ENCODE results near the gene TTC22.

Gene TTC22

GRCh38 chr1:54806931-54807611, 5.9 kb upstream of the TTC22 start:
- DNase-seq, result peak; percentile 20

DNA sequence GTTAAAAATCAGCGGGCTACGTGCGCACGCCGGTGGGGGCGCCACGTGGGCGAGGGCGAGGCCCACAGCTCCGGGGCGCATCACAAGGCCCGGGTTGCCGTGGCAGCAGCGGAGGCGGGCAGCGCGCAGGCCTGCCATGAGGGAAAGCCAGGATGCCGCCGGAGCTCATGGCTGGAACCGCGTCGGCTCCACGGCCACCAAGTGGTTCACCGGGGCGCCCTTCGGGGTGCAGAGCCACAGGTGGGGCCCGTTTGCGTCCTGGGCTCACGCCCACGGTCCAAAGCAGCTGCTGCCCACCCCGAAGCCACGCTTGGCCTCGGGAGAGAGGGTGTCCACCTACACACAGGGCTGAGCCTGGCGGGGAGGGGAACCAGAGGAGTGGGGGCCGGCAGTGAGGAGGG, 4.9 kb upstream of the TTC22 start:
- no peak for DNase-seq

DNA sequence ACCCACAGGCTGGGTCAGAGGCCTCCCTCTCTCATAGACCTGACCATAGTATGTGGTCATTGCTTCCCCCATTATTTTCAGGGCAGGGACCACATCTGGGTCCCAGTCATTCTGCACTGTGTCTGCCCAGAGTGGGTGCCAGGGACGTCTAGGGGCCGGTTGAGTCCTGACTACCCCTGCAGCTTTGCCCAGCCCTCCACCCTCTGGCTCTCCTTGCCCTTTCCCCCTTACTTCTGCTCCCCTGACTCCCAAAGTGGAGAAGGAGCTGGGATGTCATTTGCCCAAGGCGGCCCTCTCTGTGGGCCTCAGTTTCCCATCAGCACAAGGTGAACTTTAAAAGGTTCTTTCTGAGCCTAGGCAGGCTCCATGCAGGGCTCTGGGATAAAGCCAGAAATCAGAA, 4.3 kb upstream of the TTC22 start:
- DNase-seq, result no peak

- peak; percentile 60 for DNase-seq
Observed at GRCh38 chr1:54804471-54805132, 3.5 kb upstream of the TTC22 start.

DNA sequence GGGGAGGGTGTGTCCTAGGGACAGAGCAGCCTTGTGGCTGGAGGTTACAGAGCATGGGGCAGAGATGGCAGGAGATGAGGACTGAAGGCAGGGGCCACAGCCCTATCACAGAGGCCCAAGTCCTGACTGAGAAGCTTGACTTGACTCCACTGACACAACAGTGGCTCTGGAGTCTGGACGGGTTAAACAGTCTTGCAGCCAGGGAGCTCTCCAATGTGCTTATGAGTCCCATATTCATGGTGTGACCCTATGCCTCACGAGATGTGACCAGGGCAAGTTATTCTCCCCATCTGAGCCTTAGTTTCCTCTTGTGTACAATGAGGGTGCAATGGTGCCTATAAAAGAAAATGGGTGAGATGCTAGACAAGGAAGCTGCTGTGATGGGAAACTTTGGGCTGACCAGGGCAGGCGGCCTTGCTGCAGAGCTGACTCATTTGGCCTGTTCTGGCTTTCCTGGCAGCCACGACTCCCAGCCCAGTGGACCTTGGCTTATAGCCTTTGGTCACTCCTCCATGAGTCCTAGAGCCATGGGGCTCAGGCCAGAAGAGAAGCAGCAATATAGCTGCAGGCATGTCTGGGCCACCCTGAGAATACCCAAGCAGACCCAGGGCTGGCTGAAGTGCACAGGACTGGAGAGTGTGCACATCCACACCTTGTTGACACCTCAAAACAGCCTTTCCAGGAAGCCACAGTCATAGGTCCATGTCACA, 2.8 kb upstream of the TTC22 start:
- DNase-seq, result no peak

DNA sequence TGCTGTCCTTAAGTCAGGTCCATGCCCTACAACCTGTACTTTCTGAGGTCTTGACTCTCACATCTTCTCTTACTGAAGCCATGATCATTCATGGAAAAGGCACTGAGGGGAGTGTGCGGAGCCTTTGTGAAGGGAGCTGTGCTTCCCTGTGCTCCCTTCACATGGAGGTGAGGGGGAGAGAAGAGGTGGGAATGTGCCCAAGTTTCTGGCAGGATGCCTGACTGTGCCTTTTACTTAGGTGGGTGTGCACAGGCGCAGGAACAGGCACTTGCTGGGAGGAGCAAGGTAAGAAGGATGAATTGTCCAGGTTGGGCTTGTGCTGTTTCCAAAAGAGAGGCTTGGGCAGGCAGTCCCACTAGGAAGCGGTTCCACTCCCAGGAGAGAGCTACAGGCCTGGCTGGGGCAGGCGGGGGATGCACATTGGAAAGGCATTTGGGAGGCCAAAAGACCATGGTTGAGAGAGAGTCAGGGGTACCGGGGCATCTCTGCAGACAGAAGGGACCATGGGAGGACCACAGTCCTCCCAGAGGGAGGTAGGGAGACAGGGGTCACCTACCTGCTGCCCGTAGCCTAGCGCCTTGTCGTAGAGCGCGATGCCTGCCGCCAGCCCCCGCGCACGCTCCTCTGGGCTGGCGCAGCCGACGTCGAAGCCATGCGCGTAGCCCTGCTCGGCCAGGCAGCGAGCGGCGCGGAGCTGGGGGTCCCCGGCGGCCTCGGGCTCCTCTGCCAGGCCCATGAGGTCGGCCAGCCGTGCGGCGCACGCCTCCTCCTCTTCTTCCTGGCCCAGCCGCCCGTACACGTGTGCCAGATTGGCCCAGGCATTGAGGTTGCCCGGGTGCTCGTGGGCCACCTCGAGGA, 853 bp downstream of the TTC22 start:
- DNase-seq, result no peak

DNA sequence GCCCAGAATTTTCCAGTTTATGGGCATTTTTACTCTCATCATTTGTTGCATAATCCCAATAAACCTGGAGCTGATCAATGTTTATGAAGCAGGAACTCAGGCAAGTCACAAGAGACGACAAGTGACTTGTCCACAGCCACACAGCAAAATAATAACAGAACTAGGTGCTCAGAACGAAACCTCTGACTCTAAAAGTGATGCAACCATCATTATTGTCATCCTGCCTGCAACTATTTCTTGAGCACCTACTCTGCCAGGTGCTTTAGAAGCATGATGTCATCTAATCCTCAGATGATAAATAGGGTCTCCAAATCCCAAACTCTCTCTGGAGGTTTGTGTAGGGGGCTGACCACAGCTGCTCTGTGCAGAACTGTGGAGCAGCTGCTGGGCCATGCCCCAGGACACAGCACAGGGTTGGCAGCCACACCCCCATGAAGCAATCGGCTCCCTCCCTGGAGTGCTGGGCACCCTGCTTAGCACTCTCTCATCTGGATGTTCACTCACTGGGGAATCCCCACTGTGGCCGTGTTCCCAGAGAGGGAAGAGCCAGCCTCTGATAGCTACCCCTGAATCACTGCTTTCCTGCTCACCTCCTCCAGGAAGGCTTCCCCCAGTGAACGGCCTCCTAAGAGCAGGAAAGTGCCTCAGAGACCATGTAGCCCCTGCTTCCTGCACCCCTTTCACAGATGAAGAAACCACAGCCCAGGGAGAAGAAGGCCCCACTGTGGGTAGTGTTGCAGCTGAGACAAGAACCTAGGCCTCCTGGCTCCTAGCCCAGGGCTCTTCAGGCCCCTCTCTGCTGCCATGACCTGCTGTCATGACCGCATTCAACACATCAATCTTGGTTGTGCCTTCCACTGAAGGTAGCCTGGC, 2.1 kb downstream of the TTC22 start:
- peak; percentile 65 for DNase-seq

DNA sequence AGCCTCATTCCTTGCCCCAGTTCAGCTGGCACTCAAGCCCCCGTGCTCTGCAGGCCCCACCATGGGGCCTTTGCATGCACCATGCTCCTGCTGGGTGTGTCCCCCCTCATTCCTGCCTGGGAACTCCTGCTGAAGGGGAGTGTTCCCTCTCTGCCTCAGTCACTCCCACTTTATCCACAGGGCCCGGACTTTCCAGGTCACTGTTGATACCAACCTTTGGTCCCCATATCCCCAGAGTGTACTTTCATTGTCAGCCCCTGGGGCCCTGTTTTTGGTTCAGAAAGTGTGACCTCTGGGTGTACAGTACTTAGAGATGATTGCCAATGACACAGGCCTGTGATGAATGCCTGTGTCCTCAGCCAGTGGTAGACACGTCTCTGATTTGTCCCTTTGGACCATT, 2.9 kb downstream of the TTC22 start:
- DNase-seq, result no peak

DNA sequence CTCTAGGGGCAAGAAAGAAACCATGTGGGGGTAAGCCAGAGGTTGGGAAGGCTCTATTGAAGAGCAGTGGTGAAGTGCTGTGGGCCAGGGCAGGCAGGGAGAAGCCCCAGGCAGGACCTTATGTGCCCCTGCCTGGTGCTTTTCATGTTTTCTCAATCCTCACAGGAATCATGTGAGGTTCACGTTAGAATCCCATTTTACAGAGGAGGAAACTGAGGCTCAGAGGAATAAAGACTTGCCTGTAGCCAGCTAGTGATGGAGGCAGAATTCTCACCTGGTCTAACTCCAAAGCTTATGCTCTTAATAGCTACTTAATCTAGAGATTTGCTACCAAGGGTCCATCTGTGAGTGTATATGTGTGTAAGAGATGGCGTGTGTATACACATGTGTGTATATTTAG, 4.2 kb downstream of the TTC22 start:
- DNase-seq, result no peak

- DNase-seq, result no peak
Observed at GRCh38 chr1:54795841-54796468, 5.2 kb downstream of the TTC22 start.

DNA sequence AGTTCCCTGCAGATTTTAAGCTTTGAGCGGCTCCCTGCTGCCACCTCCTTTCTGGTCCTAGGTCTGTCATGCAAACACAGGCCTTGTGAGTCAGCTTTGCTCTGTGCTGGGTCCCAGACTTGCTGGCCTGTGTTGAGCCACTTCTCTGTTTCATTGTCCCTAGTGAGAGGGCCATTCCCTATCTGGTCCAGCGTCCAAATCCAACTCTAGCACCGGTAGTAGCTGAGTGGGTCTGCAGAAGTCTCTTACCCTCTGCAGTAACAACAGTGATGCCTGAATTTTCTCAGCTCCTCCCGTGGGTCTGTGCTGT, 5.8 kb downstream of the TTC22 start:
- no peak for DNase-seq

DNA sequence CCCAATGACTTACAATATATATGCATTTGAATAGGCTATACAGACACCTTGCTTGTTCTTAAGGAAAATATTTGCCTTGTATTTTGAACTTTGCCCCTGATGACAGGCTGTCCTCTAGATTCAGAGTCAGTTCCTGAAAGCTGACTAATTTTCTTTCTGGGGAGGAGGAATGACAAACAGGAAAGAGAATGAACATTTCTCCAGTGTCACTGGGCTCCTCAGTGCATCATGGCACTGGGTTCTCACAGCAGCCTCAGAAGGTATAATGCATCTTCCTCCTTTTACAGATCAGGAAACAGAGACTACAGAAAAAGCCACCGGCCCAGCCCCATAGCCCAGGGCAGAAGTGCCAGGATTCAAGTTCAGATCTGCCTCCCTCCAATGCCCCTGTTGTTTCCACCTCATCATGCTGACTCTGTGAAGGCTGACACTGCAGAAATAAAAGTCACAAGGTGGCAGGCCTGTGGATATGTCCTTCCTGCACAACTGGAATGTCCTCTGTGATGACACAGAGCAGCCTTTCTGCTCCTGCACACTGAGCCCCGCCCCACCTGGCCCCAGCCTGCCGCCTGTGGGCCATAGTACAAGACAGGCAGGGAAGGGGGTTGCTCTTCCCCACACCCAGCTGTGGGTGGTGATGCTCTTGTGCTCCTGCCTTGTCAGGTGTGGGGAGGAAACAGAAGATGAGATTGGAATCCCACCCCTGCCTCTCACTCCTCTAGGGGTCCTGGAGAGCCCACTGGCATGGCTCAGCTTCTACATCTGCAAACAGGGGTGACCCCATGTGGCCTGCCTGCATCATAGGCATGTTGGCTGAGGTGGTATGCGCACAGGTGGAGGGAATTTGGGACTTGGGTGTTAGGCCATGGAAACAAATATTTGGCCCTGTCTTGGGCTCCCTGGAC, 6.4 kb downstream of the TTC22 start:
- no peak for DNase-seq

- no peak for DNase-seq
Observed at GRCh38 chr1:54792686-54793282, 8.3 kb downstream of the TTC22 start.

DNA sequence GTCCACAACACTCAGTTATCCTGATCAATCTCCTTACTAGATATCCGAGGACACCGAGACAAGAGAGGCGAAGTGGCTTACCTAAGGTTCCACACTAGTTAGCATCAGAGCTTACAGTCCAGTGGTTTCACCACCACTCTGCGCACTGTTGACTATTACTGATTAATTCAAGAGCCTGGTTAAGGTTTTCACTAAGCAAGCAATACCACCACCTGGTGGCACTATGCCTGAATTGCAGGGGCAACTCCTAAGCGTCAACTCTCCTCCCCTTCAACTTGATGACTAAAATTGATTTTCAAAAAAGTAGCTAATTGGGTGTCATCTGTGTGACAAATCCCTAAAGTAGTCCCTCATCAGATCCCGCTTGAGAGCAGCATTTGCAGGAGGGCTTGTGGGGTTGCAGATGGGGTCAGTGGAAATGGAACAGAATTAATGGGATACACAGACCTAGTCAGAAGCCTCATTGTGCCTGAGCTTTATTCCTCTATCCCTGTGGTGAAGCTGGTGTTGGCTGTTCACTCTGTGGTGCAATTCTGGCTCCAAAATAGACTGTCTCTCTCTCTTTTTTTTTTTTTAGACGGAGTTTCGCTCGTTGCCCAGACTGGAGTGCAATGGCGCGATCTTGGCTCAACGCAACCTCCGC, 9.1 kb downstream of the TTC22 start:
- peak; percentile 80 for DNase-seq

GRCh38 chr1:54788459-54788858, 12.7 kb downstream of the TTC22 start:
- DNase-seq, result no peak

GRCh38 chr1:54787604-54788003, 13.5 kb downstream of the TTC22 start:
- no peak for DNase-seq

DNA sequence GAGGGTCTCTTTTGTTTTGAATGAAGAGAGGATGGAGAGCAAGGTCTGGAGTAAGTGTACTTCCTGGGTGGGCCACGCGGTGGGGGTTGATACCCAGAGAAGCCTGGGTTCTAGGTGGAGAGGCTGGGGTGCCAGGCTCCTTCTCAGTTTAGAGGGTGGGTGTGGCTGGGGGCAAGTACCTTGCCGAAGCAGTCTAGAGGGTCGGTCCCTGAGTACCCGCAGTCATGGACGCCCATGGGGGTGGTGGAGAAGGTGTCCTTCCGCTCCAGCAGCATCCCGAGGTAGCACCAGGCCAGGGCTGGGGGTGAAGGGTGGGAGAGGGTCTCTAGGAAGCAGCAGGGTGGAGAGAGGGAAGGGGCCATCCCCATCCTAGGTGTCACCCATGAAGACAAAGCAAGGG, 14.3 kb downstream of the TTC22 start:
- no peak for DNase-seq

DNA sequence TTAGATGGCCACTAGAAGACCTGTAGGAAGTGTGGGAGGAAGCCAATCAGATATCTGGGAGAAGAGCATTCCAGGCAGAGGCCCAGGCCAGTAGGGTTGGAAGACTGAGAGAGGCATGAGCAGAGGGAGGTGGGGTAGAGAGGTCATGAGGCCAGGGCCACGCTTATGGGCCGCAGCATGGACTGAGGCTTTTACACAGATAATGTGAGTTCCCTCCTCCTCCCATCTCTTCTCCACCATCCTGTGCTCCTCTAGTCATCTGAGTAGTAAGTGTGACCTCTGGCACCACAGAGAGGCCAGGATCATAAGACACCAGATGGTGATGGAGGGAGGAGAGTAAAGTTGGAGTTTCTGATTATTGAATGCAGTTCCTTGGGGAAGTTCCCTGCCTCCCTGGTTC, 17.1 kb downstream of the TTC22 start:
- DNase-seq, result no peak

GRCh38 chr1:54782588-54782987, 18.5 kb downstream of the TTC22 start:
- DNase-seq, result no peak

- DNase-seq, result no peak
Observed at GRCh38 chr1:54782156-54782555, 19.0 kb downstream of the TTC22 start.

All from stimulated activated CD4-positive, alpha-beta T cell treated with anti-CD3 and anti-CD28 coated beads, Interleukin-15, amount 100 ng/mL, for 24 hours (primary cell).